ENCODE measurements around the gene TMEM250.

The TMEM250 gene

GRCh38 chr9:136081113-136081825 is 37.4 kb downstream of the TMEM250 start:
- DNase-seq: no peak

- no peak for DNase-seq
Observed at GRCh38 chr9:136080716-136081112, 38.0 kb downstream of the TMEM250 start.

DNA sequence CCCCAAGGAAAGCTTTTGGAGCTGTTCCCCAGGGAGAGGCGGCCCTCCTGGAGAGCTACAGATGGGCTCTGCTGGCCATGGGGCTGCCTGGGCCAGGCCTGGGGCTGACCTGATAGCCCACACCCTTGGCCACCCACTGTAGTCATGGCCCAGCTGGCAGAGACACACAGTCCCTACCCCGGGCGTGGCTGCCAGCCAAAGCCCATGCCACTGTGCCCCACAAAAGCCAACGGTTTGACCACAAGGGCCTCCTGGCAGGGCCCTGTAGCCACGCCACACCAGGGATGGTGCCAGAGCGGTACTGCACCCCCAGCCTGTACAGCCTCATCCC is 38.8 kb downstream of the TMEM250 start:
- DNase-seq: no peak

- no peak for DNase-seq
Observed at GRCh38 chr9:136079211-136079915, 39.3 kb downstream of the TMEM250 start.

- no peak for DNase-seq
Observed at GRCh38 chr9:136078498-136079011, 40.1 kb downstream of the TMEM250 start.

- DNase-seq: no peak
Observed at GRCh38 chr9:136078024-136078423, 40.7 kb downstream of the TMEM250 start.

- DNase-seq: no peak
Observed at GRCh38 chr9:136077491-136077890, 41.2 kb downstream of the TMEM250 start.

- DNase-seq: no peak
Observed at GRCh38 chr9:136075881-136076678, 42.6 kb downstream of the TMEM250 start.

- no peak for DNase-seq
Observed at GRCh38 chr9:136075134-136075841, 43.4 kb downstream of the TMEM250 start.

GRCh38 chr9:136074706-136075105 is 44.0 kb downstream of the TMEM250 start:
- DNase-seq: no peak

Data from NCI-H2029 (cell line).